ENCODE results near the gene ATF6.

Gene ATF6

GRCh38 chr1:161936786-161937185 lies 170.7 kb downstream of the ATF6 start:
- DNase-seq (no peak), ATAC-seq (no peak)

DNA sequence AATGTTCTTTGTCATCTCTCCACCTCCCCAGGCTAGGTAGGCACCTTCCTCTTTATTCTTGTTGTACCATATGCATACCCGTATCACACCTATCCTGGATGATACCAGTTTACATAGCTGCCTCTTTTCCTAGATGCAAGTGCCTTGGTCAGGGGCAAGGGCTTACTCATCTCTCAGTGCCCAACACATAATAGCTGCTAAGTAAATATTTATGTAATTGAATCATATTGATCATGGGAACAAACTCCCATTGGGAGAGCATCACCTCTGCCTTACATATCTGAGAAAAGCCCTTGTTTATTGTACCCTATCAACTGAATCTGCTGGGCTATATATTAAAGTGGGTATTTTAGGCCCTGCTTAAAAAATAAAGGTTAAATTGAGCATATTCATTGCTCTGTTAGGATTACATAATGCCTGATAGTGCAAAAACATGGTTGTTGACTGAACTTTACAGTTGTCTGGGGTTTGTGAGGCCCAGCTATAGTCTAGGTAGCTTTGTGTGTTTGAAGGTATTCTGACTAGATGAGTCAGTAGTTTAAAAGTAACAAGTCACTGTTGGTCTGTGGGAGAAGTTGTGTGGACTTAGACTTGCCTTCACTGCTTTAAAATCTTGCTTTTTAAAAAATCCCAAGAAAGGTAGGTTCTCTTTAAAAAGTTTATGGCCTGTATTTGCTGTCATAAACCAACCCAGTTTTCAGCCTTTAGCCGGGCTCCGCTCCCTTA lies 174.9 kb downstream of the ATF6 start:
- ATAC-seq, result no peak

GRCh38 chr1:161941726-161942436 lies 175.8 kb downstream of the ATF6 start:
- ATAC-seq (no peak), DNase-seq (no peak)

More for the DNA sequence above, 174.9 kb downstream of the ATF6 start:
- no peak for DNase-seq

DNA sequence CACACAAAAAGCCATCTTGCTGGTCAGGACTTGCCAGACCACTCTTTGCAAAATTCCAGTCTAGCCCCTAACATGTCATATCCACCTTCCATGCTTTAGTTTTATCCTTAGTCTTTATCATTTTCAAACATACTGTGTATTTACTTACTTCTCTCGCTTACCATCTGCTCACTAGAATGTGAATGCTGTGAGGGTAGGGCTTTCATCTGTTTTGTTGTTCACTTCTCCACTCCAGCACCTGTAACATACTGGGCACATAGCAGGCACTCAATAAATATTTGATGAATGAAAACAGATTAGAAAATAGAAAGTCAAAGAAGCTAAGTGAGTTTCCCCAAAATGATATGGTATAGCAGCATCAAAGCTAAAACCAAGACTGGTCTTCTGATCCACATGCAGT lies 177.6 kb downstream of the ATF6 start:
- DNase-seq, result no peak

DNA sequence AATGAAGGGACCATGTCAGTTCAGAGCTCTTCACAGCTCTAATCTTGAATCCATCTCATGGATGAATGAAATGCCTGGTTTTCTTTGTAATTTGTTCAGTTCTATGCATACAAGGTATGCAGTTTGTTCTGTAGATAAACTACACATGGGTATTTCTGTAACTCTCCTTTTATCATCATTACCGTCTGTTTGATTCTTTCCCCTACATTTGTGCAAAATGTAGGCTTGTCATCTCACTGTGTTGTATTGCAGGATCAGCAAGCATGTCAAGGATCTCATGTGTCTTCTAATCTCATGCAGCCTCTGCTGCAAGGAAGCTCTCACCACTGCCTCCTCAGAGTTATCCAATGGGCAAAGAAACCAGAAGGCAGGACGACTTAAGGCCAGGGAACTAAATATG lies 178.3 kb downstream of the ATF6 start:
- ATAC-seq (no peak), DNase-seq (no peak)

More for the DNA sequence above, 177.6 kb downstream of the ATF6 start:
- ATAC-seq, result no peak

DNA sequence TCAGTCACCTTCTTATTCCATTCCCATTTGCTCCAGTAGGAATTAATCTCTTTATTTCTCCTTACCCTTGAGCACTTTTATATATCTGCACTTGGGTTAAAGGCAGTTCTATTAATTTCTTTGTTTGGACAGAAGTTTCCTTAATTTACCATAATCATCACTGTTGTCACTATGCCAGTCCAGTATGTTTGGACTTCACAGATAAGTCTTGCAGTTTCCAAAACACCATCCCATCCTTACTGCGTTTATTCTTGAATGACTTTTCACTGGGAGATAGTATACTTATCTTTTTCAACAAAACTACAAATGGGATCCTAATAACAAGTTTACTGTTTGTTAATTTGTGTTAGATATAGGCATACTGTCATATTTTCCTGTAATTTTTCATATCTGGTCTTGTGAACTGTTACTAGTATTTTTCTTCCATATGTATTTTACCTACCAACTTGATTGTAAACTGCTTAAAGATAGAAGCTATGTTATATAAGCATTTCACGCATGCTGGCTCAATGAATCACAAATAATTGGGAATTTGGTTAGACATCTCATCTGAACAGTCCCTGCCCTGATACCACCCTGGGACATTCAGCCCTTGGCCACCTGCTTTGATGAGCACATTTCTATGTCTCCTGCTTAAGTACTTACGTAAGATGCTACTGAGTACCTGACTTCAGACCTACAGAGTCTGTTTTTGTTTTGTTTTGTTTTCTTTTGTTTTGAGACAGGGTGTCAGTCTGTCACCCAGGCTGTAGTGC lies 179.4 kb downstream of the ATF6 start:
- ATAC-seq, result no peak
- DNase-seq, result no peak

GRCh38 chr1:161946071-161946987 lies 180.2 kb downstream of the ATF6 start:
- ATAC-seq, result no peak
- DNase-seq, result no peak

DNA sequence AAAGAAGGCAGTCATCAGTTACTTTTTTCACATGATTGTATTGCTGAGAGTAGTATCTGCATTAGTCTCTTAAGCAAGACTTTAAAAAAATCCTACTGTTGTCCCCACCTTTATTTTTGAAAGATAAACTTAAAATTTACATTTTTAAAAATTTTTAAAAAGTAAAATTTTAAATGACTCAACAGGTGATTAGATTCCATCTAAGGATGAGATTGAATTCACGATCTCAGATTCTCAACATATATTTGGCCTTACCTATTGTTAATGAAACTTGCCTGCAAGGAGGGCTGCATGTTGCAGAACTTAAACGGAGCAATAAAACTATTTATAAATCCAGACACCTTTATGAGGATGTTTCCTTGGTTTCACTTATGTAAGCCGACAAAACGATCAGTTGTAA lies 182.3 kb downstream of the ATF6 start:
- ATAC-seq (no peak), DNase-seq (no peak)

DNA sequence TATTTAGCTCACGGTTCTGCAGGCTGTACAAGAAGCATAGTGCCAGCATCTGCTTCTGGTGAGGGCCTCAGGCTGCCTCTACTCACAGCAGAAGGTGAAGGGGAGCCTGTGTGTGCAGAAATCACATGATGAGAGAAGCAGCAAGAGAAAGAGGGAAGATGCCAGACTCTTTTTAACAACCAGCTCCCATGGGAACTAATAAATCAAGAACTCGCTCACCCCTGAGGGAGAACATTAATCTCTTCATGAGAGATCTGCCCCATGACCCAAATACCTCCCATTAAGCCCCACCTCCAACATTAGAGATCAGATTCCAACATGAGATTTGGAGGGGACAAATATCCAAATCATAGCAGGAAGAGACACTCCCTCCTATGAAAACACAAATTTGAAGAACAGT lies 183.4 kb downstream of the ATF6 start:
- DNase-seq, result no peak
- no peak for ATAC-seq

- DNase-seq, result no peak
- ATAC-seq, result no peak
Measured at GRCh38 chr1:161950377-161950776, 184.3 kb downstream of the ATF6 start.

DNA sequence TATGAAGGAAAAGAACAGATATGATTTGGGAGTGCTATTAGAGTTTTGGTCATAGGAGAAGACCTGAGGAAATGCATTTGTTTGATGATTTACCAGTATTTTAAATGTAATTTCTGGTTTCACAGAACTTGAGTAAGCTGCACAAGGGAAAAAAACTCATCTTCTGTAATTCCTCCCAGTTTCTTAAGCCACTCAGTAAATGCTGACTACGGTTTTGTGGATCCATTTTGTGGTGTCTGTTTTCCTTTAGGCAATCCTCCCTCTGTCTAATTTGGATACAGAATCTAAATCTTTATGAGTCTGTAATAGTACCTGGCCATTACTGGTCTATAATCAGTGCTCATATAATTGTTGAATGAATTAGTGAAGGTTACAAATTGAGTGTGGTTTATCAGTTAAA lies 185.5 kb downstream of the ATF6 start:
- no peak for DNase-seq
- no peak for ATAC-seq

- DNase-seq (no peak), ATAC-seq (no peak)
Measured at GRCh38 chr1:161952607-161953172, 186.6 kb downstream of the ATF6 start.

DNA sequence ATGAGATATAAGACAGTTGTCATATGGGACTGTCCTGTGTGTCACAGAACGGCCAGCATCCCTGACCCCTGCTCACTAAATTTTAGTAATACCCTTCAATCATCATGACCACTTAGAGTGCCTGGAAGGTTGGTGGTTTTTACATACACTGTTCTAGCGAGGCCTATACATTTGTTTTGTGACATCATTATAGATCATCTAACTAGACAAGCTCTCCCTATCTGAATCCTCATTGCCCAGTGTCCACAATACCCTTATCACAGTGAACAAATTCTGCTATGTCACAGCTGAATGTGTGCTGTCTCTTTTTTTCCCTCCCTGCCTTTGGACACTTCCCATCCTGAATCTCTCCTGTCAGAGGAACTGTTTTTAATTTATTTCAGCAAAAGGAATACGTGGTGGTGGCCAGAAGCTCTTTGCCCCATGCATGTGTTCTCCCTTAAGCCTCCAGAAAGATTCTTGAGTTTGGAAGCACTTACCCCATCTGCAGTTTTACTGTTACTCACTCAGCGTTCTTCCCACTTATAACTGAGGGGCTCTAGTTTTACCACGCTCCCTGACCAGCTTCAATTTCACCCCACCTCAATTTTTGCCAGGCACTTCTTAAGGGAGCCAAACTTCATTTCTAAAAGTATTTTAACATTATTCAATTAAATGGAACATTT lies 187.3 kb downstream of the ATF6 start:
- ATAC-seq, result no peak
- no peak for DNase-seq

- DNase-seq (no peak), ATAC-seq (no peak)
Measured at GRCh38 chr1:161954050-161954449, 187.9 kb downstream of the ATF6 start.

DNA sequence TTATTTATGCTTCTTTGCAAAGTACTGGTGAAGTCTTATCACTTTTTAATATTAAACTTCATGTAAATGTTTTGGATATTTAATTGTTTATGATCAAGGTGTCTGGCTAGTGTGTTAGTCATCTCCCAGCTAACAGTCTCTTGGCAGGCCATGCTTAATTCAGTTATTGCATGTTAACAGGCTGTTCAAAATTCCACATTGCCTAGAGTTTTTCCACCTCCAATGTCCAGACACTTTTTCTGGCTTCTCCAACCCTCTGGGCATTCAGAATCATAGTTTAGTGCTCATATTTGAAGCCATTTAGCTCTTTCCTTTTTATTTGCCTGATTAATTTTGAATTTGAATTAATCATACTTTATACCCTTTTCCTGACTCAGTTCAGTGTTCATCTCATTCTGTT lies 188.3 kb downstream of the ATF6 start:
- ATAC-seq (no peak), DNase-seq (no peak)

- DNase-seq, result no peak
- no peak for ATAC-seq
Measured at GRCh38 chr1:161955606-161956005, 189.5 kb downstream of the ATF6 start.

GRCh38 chr1:161956097-161956496 lies 190.0 kb downstream of the ATF6 start:
- DNase-seq, result no peak
- no peak for ATAC-seq

- DNase-seq (no peak), ATAC-seq (no peak)
Measured at GRCh38 chr1:161956930-161957329, 190.8 kb downstream of the ATF6 start.

DNA sequence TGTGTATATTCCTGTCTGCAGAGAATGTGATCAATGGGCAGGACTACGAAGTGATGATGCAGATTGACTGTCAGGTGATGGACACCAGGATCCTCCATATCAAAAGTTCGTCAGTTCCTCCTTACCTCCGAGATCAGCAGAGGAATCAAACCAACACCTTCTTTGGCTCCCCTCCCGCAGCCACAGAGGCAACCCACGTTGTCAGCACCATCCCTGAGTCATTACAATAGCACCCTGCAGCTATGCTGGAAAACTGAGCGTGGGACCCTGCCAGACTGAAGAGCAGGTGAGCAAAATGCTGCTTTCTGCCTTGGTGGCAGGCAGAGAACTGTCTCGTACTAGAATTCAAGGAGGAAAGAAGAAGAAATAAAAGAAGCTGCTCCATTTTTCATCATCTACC lies 192.3 kb downstream of the ATF6 start:
- DNase-seq (no peak), ATAC-seq (no peak)

GRCh38 chr1:161962091-161962887 lies 196.2 kb downstream of the ATF6 start:
- DNase-seq (peak; percentile 31), ATAC-seq (peak; percentile 99)

Data from stimulated activated naive CD8-positive, alpha-beta T cell treated with anti-CD3 and anti-CD28 coated beads, Interleukin-15, Interleukin-2, amounts not matched to agents 100 U/mL and 50 U/mL, for 24 hours (primary cell).